ENCODE data around the gene WIZ. TPM values are rescaled to one million over a fixed set of nuclear protein-coding genes. Genes with fewer than 3 reads are reported as not detected.
A peak's percentile ranks its signal among the peaks of the same experiment; 100 is the strongest.
"Not testable (repeated sequence)": the region's sequence is repeated elsewhere in the genome, so short reads cannot be mapped to it uniquely, and the experiment has no call there.

WIZ gene, protein sequence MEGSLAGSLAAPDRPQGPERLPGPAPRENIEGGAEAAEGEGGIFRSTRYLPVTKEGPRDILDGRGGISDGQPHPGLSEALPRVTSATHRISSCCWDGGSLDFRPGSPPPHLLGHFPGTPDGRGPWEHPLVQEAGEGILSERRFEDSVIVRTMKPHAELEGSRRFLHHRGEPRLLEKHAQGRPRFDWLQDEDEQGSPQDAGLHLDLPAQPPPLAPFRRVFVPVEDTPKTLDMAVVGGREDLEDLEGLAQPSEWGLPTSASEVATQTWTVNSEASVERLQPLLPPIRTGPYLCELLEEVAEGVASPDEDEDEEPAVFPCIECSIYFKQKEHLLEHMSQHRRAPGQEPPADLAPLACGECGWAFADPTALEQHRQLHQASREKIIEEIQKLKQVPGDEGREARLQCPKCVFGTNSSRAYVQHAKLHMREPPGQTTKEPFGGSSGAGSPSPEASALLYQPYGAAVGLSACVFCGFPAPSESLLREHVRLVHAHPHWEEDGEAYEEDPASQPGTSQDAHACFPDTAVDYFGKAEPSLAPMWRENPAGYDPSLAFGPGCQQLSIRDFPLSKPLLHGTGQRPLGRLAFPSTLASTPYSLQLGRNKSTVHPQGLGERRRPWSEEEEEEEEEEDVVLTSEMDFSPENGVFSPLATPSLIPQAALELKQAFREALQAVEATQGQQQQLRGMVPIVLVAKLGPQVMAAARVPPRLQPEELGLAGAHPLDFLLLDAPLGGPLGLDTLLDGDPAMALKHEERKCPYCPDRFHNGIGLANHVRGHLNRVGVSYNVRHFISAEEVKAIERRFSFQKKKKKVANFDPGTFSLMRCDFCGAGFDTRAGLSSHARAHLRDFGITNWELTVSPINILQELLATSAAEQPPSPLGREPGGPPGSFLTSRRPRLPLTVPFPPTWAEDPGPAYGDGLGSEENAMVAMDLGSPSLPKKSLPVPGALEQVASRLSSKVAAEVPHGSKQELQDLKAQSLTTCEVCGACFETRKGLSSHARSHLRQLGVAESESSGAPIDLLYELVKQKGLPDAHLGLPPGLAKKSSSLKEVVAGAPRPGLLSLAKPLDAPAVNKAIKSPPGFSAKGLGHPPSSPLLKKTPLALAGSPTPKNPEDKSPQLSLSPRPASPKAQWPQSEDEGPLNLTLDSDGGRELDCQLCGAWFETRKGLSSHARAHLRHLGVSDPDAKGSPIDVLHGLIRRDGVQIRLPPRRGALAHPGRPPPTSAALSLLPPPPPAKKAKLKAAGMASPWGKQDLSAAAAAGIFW (N-terminal part only)
- 41.4 TPM for polyA plus RNA-seq (2013, experiment 1 of 2; ENCODE audit: insufficient read length)
- polyA plus RNA-seq (2013, experiment 2 of 2; ENCODE audit: insufficient read length): 45.6 TPM

DNA sequence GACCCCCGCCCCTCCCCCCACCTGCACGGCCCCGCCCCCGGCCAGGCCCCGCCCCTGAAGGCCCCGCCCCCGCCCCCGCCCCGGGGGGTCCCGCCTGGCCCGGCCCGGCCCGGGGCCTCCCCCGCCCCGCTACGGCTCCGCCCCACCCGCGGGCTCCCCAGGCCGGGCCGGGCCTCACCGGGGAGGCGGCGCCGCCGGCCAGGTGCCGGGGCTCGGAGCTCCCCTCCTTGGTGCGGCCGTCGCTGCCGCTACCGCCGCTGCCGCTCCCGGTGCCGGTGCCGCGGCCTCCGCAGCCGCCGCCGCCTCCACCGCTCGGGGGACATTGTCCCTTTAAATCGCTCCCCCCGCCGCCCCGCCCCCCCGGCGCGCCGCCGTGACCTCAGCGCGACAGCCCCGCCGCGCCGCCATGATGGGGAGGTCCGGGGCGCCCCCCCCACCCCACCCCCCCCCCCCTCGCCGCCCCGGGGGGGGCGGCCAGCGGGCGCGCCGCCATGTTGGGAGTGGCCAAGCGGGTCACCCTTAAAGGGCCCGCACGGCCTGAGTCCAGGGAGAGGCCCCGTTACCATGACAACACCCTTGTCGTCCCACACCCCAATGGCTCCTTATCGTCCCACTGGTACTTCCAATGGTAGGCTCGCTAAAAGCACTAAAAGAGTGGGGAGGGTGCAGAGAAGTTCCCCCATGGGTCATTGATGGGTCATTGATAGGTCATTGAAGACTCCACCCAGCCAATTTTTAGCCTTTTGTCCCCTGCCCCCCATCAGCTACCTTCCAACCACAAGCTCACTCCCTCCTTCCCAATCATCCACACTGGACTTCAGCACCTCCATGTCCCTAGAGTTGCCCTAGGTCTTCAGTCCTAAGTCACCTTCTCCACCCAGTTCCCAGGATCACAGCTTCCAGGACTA lies at the start of gene WIZ:
Gene WIZ, minus strand, starts transcription at position 337 of the 908 bp plus-strand sequence. CDS start 1,649 bp downstream, outside the sequence.
- DNase-seq: peak; percentile 84

DNA sequence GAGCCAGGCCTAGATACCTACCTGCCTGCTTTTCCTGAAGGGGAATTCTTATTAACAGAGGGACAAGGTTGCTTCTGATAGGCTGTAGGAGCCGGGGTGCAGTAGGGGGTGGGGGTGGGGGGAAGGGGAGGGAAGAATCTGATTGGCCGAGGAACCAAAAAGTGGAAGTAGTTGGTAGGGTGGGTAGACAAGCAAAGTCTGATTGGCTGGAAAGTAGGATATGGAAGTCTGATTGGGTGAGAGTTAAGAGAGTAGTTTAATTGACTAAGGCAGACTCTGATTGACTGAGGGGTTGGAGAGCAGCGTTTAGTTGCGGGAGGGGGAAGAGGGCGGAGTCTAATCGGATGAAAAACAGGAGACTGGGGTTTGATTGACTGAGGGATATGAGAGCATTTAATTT lies 49.2 kb upstream of the WIZ start:
- DNase-seq: no peak

DNA sequence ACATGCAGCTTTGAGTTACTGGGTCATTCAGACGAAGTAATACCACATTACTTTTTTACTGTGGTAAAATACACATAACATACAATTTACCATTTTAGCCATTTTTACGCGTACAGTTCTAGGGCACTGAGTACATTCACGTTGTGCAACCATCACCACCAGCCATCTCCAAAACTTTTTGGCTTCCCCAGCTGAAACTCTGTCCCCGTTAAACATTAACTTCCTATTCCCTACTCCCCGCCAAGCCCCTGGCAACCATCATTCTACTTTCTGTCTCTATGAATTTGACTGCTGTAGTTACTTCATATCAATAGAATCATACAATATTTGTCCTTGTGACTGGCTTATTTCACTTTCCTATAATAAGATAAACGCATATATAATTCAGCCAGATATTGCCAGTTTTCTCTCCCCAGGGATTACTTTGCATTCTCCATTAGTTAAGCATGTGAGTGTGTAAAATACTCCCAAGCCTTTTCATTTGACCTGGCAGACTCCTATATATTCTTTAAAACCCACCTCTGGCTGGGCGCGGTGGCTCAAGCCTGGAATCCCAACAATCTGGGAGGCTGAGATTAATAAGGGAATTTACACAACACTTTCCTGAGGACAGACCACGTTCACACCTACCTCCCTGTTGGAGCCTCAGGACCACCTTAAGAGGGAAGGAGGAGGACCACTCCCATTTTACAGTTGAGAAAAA lies 48.6 kb upstream of the WIZ start:
- DNase-seq: no peak

DNA sequence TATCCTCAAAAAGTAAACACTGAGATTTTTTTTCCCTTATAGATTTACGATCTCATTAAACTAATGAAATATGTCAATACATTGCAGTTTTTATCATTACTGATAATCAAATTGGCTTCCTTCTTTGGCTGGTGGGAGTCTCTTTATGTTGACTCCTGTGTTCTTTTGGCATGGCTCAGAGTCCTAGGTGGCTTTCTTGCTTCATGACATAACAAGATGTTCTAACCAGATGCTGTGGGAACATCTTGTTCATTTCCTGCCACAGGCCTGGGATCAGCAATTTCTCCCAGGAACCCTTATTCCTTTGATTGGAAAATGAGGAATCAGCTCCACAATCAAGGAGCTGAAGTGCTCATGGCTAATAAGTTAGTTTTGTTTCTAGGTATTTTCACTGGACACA lies 45.4 kb upstream of the WIZ start:
- no peak for DNase-seq

DNA sequence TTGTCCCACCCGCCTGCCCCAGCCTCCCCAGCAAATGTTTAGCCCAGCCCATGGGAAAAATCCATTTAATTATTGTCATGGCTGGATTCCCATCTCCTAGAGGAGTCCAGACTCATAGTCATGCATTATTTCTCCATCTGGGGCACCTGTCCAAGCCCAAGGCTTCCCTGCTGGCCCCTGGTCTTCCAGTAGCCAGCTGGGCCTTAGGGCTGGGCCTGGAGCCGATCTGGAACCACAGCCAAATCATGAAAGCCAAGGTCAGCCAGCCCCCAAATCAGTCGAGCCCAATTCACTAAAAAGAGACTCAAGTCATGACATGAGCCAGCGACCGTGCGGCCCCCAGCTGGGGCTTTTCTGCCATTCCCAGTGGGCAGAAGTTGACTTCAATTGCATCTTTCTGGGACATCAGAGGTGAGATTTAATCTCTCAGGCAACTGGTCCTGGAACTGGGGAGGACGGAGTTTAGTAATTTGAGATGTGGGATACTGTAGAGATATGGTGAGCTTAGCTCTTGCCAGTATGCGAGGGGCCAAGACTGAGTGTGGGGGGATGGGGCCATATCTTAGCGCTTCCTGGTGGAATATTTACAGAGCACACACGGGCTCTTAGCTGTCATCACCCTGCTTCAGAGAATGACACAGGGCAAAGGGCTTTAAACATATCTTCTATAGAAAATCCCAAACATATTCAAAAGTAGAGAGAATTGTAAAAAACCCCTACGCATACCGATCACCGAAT lies 38.9 kb upstream of the WIZ start:
- no peak for DNase-seq

DNA sequence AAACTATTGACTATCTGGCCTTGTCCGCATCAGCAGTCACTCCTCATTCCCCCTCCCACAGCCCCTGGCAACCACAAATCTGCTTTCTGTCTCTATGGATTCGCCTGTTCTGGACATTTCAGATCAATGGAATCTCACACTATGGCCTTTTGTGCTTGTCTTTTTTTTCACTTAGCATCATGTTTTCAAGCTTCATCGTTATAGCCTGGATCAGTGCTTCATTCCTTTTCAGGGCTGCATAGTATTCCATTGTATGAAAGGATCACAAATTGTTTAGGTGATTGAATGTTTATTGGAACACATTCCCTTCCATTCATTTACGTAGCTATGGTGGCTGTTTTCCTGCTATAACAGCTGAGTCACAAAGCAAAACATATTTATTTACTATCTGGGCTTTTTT lies 37.3 kb upstream of the WIZ start:
- DNase-seq: no peak

DNA sequence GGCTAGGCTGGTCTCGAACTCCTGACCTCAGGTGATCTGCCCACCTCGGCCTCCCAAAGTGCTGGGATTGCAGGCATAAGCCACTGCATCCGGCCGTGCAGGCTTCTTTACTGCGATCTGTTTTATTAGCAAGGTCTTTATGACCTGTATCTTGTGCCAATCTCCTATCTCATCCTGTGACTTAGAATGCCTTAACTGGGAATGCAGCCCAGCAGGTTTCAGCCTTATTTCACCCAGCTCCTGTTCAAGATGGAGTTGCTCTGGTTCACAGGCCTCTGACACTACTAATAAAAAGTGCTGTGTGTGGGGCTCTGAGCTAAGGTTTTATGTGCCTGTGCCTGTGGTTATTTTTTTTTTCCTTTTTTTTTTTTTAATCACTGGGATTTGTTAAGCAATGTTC lies 36.0 kb upstream of the WIZ start:
- DNase-seq: not testable (repeated sequence)

DNA sequence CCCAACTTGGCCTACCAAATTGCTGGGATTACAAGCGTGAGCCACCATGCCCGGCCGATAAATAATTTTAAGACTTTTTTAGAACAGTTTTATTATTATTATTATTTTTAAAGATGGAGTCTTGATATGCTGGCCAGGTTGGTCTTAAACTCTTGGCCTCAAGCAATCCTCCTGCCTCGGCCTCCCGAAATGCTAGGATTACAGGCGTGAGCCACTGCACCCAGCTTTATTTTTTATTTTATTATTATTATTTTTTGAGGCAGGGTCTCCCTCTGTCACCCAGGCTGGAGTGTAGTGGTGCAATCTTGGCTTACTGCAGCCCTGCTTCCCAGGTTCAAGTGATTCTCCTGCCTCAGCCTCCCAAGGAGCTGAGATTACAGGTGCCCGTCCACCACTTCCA lies 31.2 kb upstream of the WIZ start:
- not testable (repeated sequence) for DNase-seq

DNA sequence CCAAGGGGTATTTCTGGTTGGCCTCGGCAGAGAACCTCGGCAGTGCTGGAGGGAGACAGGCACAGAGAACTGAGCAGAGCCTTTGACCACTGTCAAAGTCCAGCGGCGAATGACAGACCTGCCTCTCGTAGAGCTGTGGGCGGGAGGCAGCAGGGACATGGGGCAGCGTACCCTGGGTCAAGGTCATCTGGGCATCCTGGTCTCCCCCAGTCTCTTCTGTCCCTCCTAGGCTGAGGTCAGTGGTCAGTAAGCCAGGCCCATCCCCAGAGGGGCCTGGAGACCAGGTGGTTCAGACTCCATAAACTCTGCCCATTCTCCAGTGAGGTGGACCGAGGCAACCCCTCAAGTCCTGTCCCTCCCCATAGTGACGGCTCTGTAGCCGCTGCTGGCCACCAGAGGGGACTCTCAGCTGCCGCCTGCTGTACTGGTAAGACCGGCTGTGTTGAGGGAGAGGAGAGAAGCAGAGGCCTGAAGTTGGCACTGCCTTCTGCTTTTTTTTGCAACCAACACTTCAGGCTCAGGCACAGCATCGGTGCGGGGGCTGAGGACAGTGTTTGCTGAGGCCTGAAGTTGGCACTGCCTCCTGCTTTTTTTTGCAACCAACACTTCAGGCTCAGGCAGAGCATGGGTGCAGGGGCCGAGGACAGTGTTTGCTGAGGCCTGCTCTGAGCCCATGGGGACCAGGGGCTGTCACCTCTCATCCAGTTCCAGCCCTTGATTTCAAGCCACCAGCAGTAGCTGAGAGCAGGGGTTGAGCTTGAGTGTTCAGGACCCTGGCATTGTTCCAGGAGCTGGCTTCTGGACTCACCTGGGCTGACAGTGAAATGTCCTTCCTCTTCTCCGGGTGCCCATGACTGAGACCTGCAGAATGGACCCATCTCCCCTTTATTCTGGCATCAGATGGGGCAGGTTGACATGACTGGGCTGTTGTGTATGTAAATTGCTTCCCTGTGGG lies 29.9 kb upstream of the WIZ start, which contains the start of gene PGLYRP2:
Gene PGLYRP2, minus strand, starts transcription at position 111 of the 955 bp plus-strand sequence. CDS start 130 bp downstream, outside the sequence.
- DNase-seq: no peak

DNA sequence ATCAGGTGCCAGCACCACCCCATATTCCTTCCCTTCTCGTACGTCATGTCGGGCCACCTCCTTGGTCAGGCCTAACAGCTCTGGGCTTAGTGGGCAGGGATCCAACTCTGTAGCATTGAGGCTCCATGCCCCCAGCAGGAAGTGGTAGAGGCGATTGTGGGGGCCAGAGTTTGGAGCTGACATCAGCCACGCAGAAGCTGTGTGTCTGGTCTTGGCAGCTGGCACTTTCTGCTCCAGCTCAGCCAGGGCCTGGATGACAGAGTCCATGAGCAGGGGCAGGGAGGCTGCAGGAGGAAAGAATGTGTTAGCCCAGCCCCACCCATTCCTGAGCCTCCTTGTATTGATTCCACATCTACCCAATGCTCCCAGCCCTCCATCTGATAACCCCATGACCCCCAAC lies 26.6 kb upstream of the WIZ start:
- no peak for DNase-seq

DNA sequence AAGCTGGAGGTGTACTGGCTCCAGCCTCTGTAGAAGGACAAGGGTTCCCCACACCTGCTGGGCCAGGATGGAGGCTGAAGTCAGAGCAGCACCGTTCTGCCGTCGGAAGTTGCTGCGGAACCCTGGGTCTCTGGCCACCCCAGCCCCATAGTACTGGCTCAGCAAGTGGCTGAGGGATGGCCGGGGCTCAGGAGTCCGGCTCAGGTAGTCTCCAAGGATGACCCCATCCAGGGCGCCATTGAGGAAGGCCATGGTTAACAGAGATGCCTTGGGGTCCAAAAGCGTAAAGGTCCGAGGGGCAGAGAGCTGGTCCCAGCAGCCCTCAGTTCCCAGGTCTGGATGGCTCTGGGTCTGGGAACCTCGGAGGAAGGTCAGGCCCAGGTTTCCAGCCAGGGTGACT lies 25.9 kb upstream of the WIZ start:
- DNase-seq: no peak

DNA sequence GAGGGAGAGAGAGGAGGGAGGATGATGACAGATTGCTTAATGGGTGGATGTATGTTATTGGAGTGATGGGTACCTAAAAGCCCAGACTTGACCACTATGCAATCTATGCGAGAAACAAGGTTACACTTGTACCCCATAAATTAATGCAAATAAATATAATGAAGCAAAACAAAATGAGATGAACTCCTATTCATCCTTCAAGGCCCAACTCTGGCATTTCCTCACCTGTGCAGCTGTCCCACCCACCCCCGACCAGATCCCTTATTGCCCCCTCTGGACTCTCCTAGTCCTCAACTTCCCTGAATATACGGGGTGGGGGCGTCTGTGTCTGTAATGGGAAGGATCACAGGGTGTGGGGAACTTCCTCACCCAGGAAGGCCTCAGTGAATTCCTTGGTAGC lies 25.4 kb upstream of the WIZ start:
- DNase-seq: no peak

DNA sequence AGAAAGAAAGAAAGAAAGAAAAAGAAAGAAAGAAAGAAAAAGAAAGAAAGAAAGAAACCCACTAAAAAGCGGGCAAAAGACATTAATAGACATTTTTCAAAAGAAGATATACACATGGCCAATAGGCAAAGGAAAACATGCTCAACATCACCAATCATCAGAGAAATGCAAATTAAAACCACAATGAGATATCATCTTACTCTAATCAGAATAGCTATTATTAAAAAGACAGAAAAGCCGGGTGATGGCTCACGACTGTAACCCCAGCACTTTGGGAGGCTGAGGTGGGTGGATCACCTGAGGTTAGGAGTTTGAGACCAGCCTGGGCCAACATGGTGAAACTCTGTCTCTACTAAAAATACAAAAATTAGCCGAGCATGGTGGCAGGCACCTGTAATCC lies 24.1 kb upstream of the WIZ start:
- not testable (repeated sequence) for DNase-seq

DNA sequence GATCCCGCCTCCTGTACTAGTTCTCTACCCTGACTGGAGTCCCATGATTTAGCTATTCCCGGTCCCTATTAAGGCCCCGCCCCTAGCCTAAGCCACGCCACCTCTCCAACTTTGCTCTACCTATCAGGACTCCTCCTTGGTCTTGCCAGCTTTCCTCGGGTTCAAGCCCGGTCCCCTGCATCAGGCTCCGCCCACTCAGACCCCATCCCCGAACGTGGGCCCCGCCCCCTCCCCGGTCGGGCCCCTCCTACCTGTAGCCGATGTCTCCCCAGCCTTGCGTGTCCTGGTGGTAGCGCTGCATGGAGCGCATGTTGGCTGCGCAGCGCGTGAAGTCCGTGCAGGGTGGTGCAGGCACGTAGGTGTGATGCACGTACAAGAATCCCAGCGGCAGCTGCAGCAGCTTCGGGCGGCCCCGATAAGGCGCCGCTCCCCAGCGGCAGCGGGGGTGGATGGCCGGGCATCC lies 21.9 kb upstream of the WIZ start:
- DNase-seq: no peak

DNA sequence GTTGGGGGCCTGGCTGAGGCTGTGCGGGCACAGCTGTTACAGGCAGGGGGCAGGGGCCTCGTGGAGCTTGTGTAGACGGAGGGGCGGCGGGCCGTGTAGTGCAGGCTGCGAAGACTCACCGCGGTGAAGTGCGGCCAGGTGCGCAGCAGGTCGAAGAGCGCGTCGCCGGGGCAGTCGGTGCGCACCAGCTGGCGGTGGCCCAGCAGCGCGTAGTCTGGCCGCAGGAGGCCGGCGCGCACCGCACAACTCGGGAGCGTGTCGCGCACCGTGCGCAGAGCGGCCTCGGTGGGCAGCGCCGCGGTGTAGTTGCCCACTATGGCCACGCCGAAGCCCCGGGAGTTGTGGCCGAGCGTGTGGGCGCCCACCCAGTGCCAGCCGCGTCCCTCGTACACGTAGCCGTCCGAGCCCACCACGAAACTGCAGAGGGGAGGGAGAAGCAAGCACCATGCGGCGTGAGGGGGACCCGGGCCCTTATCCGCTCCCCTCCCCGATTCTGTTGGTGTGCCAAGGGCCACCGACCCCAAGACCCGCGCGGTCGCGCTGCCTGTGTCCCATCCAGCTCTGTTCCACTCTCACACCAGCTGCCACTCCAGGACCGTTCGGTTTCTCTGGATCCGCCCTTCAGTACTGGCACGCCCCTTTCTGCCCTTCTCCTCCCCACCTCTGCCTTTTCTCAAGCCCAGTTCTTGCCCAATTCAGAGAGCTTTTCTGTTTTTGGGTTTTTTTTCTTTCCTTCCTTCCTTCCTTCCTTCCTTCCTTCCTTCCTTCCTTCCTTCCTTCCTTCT lies 19.9 kb upstream of the WIZ start:
- no peak for DNase-seq

DNA sequence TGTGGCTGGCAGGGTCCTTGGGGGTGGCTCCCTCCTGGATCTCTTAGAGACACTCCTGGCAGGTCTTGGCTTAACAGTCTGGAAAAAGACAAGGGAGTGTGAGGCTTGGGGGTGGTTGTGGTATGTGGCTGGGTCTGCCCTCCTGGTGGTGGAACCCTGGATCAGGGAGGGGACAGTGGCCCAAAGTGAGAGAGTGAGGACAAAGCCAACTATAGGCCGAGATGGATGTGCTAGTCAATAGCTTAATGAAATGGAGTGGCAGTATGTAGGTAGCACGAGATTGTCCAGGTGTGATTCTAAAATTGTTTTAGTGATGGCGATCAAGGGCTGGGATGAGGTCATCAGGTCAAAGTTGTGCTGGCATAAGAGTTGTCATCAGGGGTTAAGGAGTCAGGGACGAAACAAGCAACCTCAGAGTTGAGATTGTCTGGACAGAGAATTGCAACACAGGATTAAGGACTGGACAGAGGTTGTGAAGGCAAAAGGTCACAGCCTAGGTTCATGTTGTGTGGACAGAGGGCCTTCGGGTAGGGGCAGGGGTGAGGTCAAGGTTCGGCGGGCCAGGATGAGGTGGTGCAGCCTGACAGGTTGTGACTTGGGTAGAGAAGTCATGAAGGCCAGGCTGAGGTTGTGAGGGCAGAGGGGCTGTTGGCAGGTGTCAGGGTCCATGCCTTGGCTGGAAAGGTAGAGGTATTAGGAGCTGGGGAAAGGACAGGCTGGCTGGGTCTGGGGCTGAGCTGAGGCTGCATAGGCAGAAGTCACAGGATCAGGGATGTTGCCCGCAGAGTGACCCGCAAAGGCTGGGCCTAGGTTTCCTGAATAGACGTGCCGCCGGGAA lies 19.1 kb upstream of the WIZ start:
- DNase-seq: no peak

DNA sequence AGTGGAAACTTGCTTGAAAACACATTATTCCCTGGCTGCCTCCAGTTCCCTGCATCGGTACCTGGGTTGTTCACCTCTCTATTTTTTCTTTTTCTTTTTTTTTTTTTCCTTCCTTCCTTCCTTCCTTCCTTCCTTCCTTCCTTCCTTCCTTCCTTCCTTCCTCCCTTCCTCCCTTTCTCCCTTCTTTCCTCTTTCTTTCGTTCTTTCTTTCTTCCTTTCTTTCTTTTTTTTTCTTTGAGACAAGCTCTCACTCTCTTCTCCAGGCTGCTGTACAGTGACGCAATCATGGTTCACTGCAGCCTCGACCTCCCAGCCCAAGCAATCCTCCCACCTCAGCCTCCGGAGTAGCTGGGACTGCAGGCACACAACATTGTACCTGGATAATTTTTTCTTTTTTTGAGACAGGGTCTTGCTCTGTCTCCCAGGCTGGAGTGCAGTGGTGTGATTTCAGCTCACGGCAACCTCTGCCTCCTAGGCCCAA lies 18.0 kb upstream of the WIZ start:
- no peak for DNase-seq
